HEK293 (cell line): ENCODE results near the gene PRIMA1.

Experiments used
- ZNF324 ChIP-seq: fragments of 450-650 bp; formaldehyde crosslinking; IDR thresholded peaks from 2 replicates; pipeline ENCODE4 v1.5.1; 2016; ENCODE audit warnings: missing biosample characterization, missing genetic modification characterization
- ZNF510 ChIP-seq: fragments of 450-650 bp; formaldehyde crosslinking; IDR thresholded peaks from 2 replicates; pipeline ENCODE4 v1.5.1; 2018; ENCODE audit warnings: mild to moderate bottlenecking, missing genetic modification characterization, missing biosample characterization; ENCODE audit not compliant: insufficient replicate concordance

DNA sequence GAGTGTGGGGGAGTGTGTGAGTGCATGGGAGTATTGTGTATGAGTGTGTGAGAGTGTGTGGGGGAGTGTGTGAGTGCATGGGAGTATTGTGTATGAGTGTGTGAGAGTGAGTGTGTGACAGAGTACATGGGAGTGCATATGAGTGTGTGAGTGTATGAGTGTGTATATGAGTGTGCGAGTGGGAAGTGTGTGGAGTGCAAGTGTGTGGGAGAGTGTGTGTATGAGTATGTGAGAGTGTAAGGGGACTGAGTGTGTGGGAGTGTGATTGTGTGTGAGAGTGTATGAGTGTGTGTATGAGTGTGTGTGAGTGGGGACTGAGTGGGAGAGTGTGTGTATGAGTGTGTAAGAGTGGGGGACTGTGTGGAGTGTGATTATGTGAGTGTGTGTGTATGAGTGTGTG lies 40.7 kb downstream of the PRIMA1 start:
- TF ChIP-seq ZNF324 (tag by site-specific recombination) = no peak
- no peak for TF ChIP-seq ZNF510 (tag by site-specific recombination)
